Measurements from ENCODE around the gene ZDHHC11B.
"Not testable (repeated sequence)": the region's sequence is repeated elsewhere in the genome, so short reads cannot be mapped to it uniquely, and the experiment has no call there.

The ZDHHC11B gene

DNA sequence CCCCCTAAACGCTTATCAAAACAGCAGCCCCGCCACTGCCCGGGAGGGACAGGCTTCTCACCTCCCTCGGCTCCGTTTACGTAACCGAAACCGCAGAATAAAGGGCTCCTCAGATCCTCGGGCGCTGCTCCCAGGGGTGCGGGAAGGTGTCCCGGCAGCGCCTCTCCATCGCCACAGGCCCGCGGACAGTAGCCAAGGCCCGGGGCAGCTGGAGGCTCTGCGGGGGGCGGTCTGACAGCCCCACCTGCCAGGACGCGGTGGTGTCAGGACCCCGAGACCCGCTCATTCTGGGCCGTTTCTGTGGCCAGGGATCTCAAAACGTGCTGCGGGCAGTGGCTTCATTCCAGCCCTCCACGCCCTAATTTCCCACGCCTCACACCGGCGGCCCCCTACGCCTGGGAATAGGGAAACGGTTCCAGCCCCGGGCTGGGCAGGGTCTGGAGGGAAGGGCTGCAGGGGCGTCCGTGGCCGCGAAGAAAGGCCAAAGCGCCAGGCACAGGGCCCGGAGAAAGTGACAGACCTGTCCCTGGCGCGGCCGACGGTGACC, 575 bp downstream of the ZDHHC11B start:
- DNase-seq (ENCODE audit: low spot score) = not testable (repeated sequence)

GRCh38 chr5:783049-783802, 1.3 kb downstream of the ZDHHC11B start:
- DNase-seq (ENCODE audit: low spot score) = not testable (repeated sequence)

GRCh38 chr5:782356-782755, 2.2 kb downstream of the ZDHHC11B start:
- DNase-seq (ENCODE audit: low spot score) = not testable (repeated sequence)

- not testable (repeated sequence) for DNase-seq (ENCODE audit: low spot score)
These were observed 4.0 kb downstream of the ZDHHC11B start for GRCh38 chr5:780571-780970.

DNA sequence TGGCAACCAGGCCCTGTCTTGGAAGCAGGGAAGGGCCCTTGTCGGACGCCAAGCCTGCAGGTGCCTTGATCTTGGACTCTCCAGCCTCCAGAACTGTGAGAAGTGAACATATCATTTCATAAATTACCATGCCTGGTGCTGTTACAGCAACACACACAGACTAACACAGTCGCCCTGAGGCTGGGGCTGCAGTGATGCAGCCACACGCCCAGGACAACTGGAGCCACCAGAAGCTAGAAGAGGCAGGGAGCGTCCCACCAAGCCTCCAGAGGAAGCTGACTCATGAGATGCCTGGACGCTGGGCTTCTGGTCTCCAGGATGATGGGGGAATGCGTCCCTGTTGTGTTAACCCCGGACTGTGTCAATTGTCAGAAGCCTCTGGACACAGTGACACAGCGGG, 5.6 kb downstream of the ZDHHC11B start:
- DNase-seq (ENCODE audit: low spot score) = not testable (repeated sequence)

GRCh38 chr5:778421-778820, 6.1 kb downstream of the ZDHHC11B start:
- DNase-seq (ENCODE audit: low spot score) = not testable (repeated sequence)

GRCh38 chr5:777756-778161, 6.8 kb downstream of the ZDHHC11B start:
- no peak for DNase-seq (ENCODE audit: low spot score)

- DNase-seq (ENCODE audit: low spot score) = no peak
These were observed 7.4 kb downstream of the ZDHHC11B start for GRCh38 chr5:776862-777711.

DNA sequence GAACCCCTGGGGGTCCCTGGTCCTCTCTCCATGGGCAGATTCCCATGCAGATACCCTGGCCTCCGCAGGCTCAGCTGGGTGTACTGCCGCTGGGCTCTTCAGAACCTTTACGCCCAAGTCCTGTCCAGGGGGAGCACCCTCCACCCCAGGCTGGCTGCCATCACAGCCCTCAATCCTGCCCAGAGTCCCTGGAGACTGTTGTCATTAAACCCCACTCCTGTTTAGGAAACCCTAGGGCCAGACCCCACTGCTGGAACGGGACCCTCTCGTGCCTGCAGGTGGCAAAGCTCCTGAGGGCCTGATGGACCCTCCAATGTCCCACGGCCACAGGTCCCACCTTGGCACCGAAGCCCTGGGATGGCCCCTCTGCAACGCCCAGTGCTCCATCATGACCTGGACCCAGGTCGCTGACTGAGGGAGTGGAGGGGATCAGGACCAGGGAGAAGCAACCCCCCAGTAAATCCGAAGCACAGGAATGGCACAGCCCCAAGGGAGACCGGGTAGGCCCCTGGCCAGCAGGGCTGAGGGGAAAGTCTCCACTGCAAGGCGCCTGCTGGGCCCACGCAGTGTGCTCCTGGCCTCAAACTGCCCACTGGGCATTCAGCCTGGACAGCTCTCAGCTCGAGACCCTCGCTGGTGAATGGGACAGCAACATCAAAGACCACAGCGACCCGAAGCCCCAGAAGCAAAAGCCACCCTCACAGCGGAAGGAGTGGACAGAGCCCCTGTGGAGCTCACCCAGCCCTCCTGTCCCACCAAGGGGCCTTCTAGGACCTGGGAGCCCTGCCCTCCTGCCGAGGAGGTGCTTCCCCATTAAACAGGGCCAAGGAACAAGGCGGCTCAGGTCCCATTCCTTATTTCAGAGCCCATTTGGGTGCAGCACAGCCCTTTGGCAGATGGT, 8.3 kb downstream of the ZDHHC11B start:
- DNase-seq (ENCODE audit: low spot score) = no peak

DNA sequence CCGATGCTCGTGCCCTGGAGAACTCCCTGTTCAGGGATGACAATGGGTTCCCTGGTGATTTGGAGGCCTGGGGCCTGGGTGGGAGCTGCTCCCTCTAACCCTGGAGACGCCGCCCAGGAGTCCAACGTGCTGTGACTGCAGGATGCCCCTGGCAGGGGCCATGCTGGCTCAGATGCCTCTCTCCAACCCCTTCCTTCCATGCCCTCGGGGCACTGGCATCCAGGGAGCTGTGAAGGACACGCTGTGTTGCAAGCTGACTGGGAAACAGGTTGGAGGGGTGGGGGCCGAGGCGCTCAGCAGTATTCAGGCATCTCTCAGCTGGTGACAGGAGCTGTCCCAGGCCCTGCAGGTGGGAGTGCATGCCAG, 9.0 kb downstream of the ZDHHC11B start:
- not testable (repeated sequence) for DNase-seq (ENCODE audit: low spot score)

DNA sequence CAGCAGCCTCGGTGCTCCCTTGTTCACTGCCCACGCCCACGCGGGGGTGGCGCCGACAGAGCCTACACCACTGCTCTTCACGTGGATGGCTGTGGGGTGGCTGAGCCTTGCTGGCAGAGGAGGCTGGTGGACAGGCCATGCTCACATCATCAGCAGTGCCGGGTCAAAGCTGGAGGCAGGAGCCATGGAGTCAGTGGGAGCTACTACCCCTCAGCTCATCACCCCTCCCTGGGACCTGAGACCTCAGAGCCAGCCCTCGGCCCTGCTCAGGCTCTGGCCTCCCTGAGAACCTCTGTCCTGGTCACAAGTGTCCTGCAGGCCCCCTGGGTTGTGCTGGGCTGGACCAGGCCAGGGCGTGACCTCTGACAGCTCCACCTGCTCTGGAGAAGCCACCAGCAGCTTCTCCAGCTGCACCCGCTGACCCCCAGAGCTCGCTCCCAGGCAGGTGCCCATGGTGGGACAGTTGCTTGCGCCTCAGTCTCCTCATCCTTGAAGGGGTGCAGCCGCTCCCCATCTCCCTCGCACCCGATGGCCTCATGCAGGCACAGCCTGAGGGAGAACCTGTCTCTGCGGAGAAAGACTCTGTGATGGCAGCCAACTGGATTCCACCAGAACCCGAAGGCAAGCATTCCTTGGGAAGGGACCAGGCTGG, 9.5 kb downstream of the ZDHHC11B start:
- not testable (repeated sequence) for DNase-seq (ENCODE audit: low spot score)

DNA sequence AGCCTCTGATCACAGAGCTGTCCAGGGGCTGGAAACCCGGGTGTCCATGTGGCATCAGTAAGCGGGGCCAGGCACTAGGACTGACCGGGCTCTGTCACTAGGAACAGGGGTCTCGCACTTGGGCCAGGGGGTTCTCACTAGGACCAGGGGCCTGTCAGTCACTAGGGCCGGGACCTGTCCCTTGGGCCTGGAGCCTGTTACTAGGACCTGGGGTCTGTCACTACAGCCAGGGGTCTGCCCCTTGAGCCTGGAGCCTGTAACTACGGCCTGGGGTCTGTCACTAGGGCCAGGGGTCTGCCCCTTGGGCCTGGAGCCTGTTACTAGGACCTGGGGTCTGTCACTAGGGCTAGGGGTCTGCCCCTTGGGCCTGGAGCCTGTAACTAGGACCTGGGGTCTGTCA, 10.2 kb downstream of the ZDHHC11B start:
- DNase-seq (ENCODE audit: low spot score) = not testable (repeated sequence)

DNA sequence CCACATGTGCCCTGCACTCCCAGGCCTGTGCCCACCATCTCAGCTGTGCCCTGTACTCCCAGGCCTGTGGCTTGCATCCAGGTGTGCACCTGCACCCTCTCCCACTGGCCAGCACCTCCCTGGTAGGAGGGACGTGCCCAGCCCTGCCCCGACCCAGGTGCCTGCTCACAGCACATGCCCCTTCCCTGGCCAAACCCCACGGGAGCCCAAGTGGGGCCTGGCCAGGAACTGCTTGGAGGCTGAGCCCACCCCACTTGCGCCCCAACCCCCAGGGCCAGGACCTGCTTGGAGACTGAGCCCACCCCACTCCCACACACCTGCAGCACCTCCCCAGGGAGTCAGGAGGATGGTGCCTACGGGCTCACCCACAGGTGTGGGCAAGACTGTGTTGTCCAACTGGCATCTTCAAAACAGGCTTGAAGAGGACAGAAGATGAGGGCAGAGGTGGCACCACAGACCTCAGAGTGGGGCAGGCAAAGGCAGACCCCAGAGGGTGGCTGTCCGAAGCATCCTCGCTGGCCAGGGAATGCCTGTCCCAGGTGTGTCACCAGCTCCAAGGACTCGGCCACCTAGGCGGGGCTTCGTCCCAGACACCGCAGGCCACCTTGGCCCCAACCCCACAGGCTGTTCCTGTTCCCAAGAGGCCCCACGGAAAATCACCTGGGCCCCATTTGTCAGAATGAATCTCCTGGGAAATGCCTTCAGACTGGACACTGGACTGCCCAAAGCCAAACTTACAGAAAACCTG, 10.8 kb downstream of the ZDHHC11B start:
- DNase-seq (ENCODE audit: low spot score) = no peak

DNA sequence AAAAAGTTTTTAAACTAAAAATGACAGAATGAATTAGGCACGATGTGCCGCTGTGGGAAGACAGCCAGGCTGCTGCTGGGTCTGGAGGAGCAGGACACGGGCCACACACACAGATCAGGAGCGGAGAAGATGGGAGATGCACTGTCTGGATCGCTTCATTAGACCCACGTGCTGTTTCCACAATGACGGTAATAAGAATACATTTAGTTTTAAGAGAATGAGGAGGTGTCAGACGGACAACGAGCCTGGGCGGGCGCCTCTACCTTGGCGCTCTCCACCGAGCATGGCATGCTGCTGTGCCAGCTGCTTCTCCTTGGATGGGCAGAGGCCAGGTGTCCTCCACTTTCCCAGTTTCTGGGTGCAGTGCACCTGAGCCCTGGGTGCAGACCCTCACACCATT, 11.6 kb downstream of the ZDHHC11B start:
- DNase-seq (ENCODE audit: low spot score) = not testable (repeated sequence)

- not testable (repeated sequence) for DNase-seq (ENCODE audit: low spot score)
These were observed 12.0 kb downstream of the ZDHHC11B start for GRCh38 chr5:772547-772890.

GRCh38 chr5:771841-772546, 12.5 kb downstream of the ZDHHC11B start:
- not testable (repeated sequence) for DNase-seq (ENCODE audit: low spot score)

- DNase-seq (ENCODE audit: low spot score) = not testable (repeated sequence)
These were observed 13.3 kb downstream of the ZDHHC11B start for GRCh38 chr5:771087-771781.

- not testable (repeated sequence) for DNase-seq (ENCODE audit: low spot score)
These were observed 13.9 kb downstream of the ZDHHC11B start for GRCh38 chr5:770585-770984.

DNA sequence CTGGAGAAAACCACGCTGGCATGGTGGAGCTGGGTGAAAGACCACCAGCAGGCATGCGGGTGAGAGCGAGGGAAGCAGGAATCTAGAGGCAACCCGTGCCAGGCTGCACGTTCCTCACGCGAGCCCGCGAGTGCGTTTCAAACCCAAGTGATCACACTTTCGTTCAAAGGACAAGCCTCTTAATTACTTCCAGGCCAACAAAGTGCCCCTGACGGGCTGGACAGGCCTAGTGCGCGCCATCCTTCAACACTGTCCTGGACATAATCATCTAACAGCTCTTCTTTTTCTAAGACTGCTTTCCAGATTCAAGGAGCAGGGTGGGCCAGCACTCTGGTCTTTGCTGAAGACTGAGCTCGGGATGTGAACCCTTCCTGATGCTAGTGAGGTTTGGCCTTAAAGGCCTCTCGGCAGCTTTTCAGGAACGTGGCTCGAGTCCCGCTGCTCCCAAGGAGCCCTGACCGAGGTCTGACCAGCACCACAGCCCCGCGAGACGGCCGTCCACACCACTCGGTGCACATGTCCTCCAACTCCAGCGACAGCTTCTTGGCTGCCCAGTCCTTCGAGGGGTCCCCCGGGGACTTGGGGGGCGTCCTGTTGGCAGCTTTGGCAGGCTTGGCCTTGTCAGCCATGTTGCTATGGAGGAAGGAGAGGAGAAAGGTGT, 14.9 kb downstream of the ZDHHC11B start:
- not testable (repeated sequence) for DNase-seq (ENCODE audit: low spot score)
